GM12864 (cell line): ENCODE results near the gene SIX5.
A peak's percentile ranks its signal among the peaks of the same experiment; 100 is the strongest.

Experiments used
- DNase-seq: peaks from one replicate; pipeline ENCODE4 v3.0.0-alpha.2; 2011; ENCODE audit warnings: low read depth
- H3K4me3 ChIP-seq: 2 replicates; pipeline ENCODE4 v1.5.1; 2011; ENCODE audit warnings: mild to moderate bottlenecking, low read depth, low read length, control low read depth
- CTCF ChIP-seq: IDR thresholded peaks from 2 replicates; pipeline ENCODE4 v1.5.1; 2011; ENCODE audit warnings: low read depth, mild to moderate bottlenecking, moderate library complexity, low read length, control low read depth, inconsistent platforms; ENCODE audit errors: missing control alignments

SIX5 gene

GRCh38 chr19:45814166-45814780 lies 45.2 kb upstream of the SIX5 start:
- no peak overlapping the region for H3K4me3 ChIP-seq
- no peak for DNase-seq
- no peak for TF ChIP-seq CTCF

GRCh38 chr19:45812297-45812696 lies 43.2 kb upstream of the SIX5 start:
- TF ChIP-seq CTCF: no peak
- no peak for DNase-seq
- no peak overlapping the region for H3K4me3 ChIP-seq

- DNase-seq: peak; percentile 12
Measured at GRCh38 chr19:45809643-45810159, 40.6 kb upstream of the SIX5 start.

GRCh38 chr19:45805719-45806118 lies 36.7 kb upstream of the SIX5 start:
- no peak for TF ChIP-seq CTCF
- no peak overlapping the region for H3K4me3 ChIP-seq
- DNase-seq: no peak

More at GRCh38 chr19:45809643-45810159, 40.6 kb upstream of the SIX5 start:
- no peak overlapping the region for H3K4me3 ChIP-seq
- TF ChIP-seq CTCF: no peak

- no peak for TF ChIP-seq CTCF
- no peak overlapping the region for H3K4me3 ChIP-seq
- no peak for DNase-seq
Measured at GRCh38 chr19:45804959-45805230, 35.8 kb upstream of the SIX5 start.

GRCh38 chr19:45804140-45804958 lies 35.3 kb upstream of the SIX5 start:
- no peak for DNase-seq
- no peak for TF ChIP-seq CTCF
- H3K4me3 ChIP-seq: no peak overlapping the region
